Measurements from ENCODE around the gene MCC.
A peak's percentile ranks its signal among the peaks of the same experiment; 100 is the strongest.

MCC gene

DNA sequence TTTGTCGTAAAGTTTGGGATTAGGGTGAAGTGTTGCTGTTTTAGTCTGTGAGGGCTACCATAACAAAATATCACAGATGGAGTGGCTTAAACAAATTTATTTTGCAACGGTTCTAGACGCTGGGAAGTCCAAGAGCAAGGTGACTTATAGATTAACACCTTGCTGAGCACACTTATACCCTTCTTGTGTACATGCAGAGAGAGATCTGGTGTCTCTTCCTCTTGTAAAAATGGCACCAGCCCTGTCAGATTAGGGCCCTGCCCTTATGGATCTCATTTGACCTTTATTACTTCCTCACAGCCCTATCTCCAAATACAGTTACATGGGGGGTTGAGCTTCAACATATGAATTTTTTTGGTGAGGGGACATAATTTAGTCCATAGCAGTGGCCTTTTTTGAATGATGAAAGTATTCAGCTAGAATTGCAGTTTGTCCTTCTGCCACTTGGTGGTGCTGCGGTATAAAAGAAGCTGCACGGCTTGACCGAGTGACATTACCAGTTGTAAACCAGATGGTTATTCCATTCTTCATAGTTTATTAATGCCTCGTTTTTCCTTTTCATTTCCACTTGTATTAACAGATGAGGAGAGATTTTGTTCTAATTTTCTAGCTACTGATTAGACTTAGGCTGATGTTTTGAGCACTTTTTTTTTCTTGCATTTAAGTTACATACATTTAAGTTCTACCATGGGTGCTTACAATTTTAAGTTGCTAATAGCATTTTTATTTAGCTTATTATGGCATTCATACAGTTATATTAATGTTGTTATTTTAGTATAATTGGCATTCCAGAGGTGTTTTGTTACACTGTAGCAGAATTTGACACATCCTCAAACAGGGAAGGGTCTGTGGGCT is 492.3 kb downstream of the MCC start:
- peaks cover 63% of the 10 kb centered on the region for H3K36me3 ChIP-seq (ENCODE audit: insufficient read depth, low read depth, low read length)
- no peaks in the 10 kb centered on the region for H3K9me3 ChIP-seq (ENCODE audit: insufficient read depth, low read depth, low read length)
- no peak overlapping the region for H3K4me3 ChIP-seq (ENCODE audit: low read length)
- H3K27me3 ChIP-seq (ENCODE audit: insufficient read depth, low read length) = no peaks in the 10 kb centered on the region
- H3K9ac ChIP-seq (ENCODE audit: low read depth, low read length) = no peak overlapping the region
- H3K27ac ChIP-seq (ENCODE audit: low read length) = no peak overlapping the region
- H3K4me1 ChIP-seq (ENCODE audit: insufficient read depth, low read length) = peaks cover 7% of the 10 kb centered on the region

DNA sequence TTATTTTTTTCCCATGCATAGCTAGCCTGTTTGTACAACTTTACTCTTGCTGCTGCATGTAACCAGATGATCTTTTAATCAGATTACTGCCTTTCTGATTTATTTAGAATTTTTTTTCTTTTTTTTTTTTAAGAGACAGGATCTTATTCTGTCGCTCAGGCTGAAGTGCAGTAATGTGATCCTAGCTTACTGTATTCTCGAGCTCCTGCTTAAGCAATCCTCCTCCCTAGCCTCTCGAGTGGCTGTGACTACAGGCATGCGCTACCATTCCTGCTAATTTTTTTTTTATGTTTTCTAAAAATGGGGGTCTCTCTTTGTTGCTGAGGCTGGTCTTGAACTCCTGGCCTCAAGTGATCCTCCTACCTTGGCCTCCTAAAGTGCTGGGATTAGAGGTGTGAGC is 502.0 kb downstream of the MCC start:
- Histone ChIP-seq H3K27ac (ENCODE audit: low read length) (no peak overlapping the region), H3K36me3 (ENCODE audit: insufficient read depth, low read depth, low read length) (peaks cover 30% of the 10 kb centered on the region), H3K9me3 (ENCODE audit: insufficient read depth, low read depth, low read length) (no peaks in the 10 kb centered on the region), H3K4me1 (ENCODE audit: insufficient read depth, low read length) (peaks cover 24% of the 10 kb centered on the region), H3K27me3 (ENCODE audit: insufficient read depth, low read length) (no peaks in the 10 kb centered on the region), H3K4me3 (ENCODE audit: low read length) (no peak overlapping the region), H3K9ac (ENCODE audit: low read depth, low read length) (no peak overlapping the region)

DNA sequence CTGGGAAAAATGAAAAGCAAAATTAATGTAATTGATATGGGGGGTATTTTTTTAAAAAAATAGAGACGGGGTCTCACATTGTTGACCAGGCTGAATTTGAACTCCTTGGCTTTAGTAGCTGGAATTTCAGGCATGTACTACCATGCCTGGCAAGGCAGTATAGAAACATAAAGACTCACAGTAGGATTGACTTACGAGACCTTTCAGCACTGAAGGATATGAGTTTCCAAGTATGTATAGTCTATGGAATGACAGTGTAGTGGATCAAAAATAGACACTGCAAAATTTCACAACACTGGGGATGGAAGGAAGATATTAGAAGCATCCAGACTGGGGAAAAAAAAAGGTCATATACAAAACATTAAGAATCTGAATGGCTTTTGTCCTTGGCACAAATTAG is 504.9 kb downstream of the MCC start:
- peaks cover 21% of the 10 kb centered on the region for H3K36me3 ChIP-seq (ENCODE audit: insufficient read depth, low read depth, low read length)

DNA sequence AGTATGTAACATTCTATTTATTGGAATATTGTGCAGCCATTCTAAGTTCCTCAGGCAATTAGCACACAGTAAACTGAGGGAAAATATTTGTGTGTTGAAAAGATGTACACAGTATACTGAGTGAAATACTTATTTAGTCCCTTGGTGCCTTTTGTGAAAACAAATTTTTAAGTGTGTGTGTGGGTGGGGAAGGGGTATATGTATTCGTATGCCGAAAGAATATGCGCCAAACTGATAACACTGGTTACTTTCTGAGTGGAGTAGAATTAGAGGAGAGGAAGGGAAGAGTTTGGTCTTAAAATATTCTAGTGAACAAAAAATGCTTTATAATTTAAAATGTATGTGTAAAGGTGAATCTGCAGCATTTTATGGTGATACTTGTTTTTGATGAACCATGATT is 508.5 kb downstream of the MCC start:
- Histone ChIP-seq H3K4me3 (ENCODE audit: low read length) (peak overlapping the region; percentile 78), H3K36me3 (ENCODE audit: insufficient read depth, low read depth, low read length) (peaks cover 17% of the 10 kb centered on the region), H3K9me3 (ENCODE audit: insufficient read depth, low read depth, low read length) (no peaks in the 10 kb centered on the region), H3K27me3 (ENCODE audit: insufficient read depth, low read length) (no peaks in the 10 kb centered on the region), H3K27ac (ENCODE audit: low read length) (no peak overlapping the region), H3K9ac (ENCODE audit: low read depth, low read length) (peak overlapping the region; percentile 49; the same call in 1 of the 2 replicates), H3K4me1 (ENCODE audit: insufficient read depth, low read length) (peaks cover 33% of the 10 kb centered on the region)

More for the DNA sequence above, 504.9 kb downstream of the MCC start:
- Histone ChIP-seq H3K4me1 (ENCODE audit: insufficient read depth, low read length) (peaks cover 33% of the 10 kb centered on the region), H3K4me3 (ENCODE audit: low read length) (no peak overlapping the region), H3K27me3 (ENCODE audit: insufficient read depth, low read length) (no peaks in the 10 kb centered on the region), H3K9ac (ENCODE audit: low read depth, low read length) (no peak overlapping the region), H3K9me3 (ENCODE audit: insufficient read depth, low read depth, low read length) (no peaks in the 10 kb centered on the region), H3K27ac (ENCODE audit: low read length) (no peak overlapping the region)

DNA sequence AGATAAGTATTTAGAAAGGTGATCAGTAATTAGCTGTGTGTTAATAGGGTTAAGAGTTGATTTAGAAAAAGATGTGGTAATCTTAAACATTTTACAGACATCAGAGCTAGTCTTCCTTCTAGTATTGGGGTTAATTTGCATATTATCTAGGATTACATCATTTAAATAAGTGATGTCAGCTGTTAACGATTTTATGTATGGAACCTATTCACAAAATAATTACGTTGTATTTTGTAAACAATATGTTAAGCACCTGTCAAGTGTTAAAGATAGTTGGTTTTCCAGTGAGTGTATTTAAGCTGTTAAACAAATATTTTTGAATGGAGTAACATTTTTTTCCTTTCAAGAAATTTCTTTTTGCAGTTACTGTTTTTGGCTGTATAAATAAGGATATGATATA is 509.4 kb downstream of the MCC start:
- H3K36me3 ChIP-seq (ENCODE audit: insufficient read depth, low read depth, low read length) = peaks cover 12% of the 10 kb centered on the region; the same call in 1 of the 2 replicates
- H3K27me3 ChIP-seq (ENCODE audit: insufficient read depth, low read length) = no peaks in the 10 kb centered on the region
- H3K4me3 ChIP-seq (ENCODE audit: low read length) = peak overlapping the region; percentile 78
- no peaks in the 10 kb centered on the region for H3K9me3 ChIP-seq (ENCODE audit: insufficient read depth, low read depth, low read length)
- no peak overlapping the region for H3K27ac ChIP-seq (ENCODE audit: low read length)
- H3K9ac ChIP-seq (ENCODE audit: low read depth, low read length) = peak overlapping the region; percentile 81; the same call in 1 of the 2 replicates
- peaks cover 27% of the 10 kb centered on the region for H3K4me1 ChIP-seq (ENCODE audit: insufficient read depth, low read length)

DNA sequence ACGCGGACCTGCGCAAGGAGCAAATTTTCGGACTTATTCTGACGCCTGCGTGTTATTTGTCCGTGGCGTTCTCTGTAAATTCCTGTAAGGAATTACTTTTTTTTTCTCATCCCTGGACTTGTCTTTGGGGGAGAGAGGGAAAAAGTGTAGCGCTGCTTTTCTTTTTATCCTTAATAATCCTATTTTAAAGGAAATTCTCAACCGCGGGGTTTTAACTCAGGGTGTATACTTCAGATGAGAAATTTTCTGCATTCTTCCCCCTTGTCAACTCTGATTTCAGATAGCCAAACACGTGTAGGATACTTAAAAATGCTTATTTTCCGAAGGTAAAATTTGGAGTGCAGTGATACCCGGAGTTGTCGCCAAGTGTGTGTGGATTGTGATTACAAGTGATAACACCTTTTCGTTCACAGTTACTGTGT is 510.8 kb downstream of the MCC start:
- H3K9ac ChIP-seq (ENCODE audit: low read depth, low read length) = peak overlapping the region; percentile 81
- H3K4me1 ChIP-seq (ENCODE audit: insufficient read depth, low read length) = peaks cover 14% of the 10 kb centered on the region
- peaks cover 11% of the 10 kb centered on the region; the same call in 1 of the 2 replicates for H3K36me3 ChIP-seq (ENCODE audit: insufficient read depth, low read depth, low read length)
- H3K27ac ChIP-seq (ENCODE audit: low read length) = peak overlapping the region; percentile 68
- H3K4me3 ChIP-seq (ENCODE audit: low read length) = peak overlapping the region; percentile 78
- no peaks in the 10 kb centered on the region for H3K27me3 ChIP-seq (ENCODE audit: insufficient read depth, low read length)
- no peaks in the 10 kb centered on the region for H3K9me3 ChIP-seq (ENCODE audit: insufficient read depth, low read depth, low read length)

DNA sequence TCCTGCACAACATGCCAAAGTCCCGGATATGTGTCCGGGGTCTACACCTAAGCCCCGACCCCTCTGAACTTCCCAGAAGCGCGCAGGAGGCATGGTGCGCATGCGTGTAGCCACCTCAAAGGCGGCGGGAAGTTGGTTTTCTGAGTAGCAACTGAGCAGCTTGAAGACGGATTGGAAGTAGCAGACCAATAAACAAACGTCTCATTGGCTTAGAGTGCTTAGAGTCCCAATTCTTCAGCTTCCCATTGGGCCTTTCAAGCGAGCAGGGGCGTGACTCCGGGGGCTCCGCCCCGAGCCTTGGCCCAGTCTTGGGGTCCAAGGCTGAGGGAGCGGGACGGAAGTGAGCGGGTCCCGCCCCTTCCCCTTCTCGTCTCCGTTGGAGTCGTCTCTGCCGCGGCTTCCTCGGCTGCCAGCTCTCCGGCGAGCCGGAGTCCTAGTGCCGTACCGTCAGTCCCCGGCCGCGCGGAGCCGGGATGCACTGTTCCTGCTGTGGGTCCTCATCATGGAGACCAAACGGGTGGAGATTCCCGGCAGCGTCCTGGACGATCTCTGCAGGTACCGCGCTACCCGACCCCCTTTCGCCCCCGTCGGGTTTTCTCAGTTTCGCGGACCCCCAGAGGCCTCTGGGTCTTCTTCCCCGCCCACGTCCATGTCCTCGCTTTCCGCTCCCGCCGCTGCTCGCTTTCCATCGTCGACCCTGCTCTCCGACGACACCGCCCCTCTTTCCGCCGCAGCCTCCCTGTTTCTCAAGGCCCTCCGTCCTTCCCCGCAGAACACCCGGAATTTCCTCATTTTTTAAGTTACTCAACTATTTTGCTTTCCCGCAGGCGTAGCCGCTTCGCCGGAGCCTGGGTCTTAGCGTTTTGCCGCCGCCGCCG is 511.6 kb downstream of the MCC start, which contains the start of gene DCP2:
Gene DCP2, plus strand, starts transcription at position 367 of the 878 bp plus-strand sequence. Its CDS starts 136 bp downstream, at position 503.
- peak within 1 kb of the TSS; percentile 89 for H3K27ac ChIP-seq (ENCODE audit: low read length)
- H3K4me3 ChIP-seq (ENCODE audit: low read length) = peak within 1 kb of the TSS; percentile 78

DNA sequence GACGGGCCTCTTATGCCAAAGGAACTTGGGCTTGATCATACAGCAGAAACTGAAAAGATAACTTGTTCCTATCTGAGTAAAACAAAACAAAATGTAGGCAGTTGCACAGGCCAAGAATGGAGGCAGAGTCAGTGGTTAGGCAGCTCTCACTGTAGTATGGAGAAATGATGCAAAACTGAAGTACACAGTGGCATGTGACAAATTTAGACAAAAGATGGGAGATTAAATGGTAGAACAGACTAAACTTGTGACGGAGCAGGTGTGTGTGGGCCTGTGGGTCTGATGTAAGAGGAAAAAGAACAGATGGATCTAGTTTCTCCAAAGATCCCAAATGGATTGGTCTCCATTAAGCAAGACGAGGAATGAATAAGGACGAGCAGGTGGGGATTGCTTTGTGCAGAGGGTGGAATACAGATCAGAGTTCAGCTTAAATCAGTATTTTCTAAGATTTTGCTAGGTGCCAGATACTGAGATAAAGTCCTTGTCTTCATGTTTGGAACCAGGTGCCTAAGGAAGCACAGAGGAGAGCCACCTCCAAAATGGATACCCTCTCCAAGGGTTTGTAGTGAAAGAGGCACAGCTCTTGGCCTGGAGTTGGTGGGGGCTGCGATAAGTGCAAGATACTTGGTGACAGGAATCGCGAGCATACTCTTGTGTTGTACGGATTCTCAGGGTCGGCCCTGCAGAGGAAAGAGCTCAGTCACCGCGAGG is 512.4 kb downstream of the MCC start:
- no peaks in the 10 kb centered on the region for H3K27me3 ChIP-seq (ENCODE audit: insufficient read depth, low read length)
- peak overlapping the region; percentile 78 for H3K4me3 ChIP-seq (ENCODE audit: low read length)
- H3K9me3 ChIP-seq (ENCODE audit: insufficient read depth, low read depth, low read length) = no peaks in the 10 kb centered on the region
- peak overlapping the region; percentile 87; the same call in 1 of the 2 replicates for H3K9ac ChIP-seq (ENCODE audit: low read depth, low read length)
- peaks cover 9% of the 10 kb centered on the region; the same call in 1 of the 2 replicates for H3K4me1 ChIP-seq (ENCODE audit: insufficient read depth, low read length)
- H3K27ac ChIP-seq (ENCODE audit: low read length) = peak overlapping the region; percentile 89
- peaks cover 3% of the 10 kb centered on the region; the same call in 1 of the 2 replicates for H3K36me3 ChIP-seq (ENCODE audit: insufficient read depth, low read depth, low read length)

More for the DNA sequence above, 511.6 kb downstream of the MCC start, which contains the start of gene DCP2:
- H3K4me1 ChIP-seq (ENCODE audit: insufficient read depth, low read length) = peaks cover 9% of the 10 kb centered on the region; the same call in 1 of the 2 replicates
- peak within 1 kb of the TSS; percentile 87 for H3K9ac ChIP-seq (ENCODE audit: low read depth, low read length)
- H3K36me3 ChIP-seq (ENCODE audit: insufficient read depth, low read depth, low read length) = peaks cover 11% of the 10 kb centered on the region; the same call in 1 of the 2 replicates
- no peaks in the 10 kb centered on the region for H3K27me3 ChIP-seq (ENCODE audit: insufficient read depth, low read length)
- H3K9me3 ChIP-seq (ENCODE audit: insufficient read depth, low read depth, low read length) = no peaks in the 10 kb centered on the region

DNA sequence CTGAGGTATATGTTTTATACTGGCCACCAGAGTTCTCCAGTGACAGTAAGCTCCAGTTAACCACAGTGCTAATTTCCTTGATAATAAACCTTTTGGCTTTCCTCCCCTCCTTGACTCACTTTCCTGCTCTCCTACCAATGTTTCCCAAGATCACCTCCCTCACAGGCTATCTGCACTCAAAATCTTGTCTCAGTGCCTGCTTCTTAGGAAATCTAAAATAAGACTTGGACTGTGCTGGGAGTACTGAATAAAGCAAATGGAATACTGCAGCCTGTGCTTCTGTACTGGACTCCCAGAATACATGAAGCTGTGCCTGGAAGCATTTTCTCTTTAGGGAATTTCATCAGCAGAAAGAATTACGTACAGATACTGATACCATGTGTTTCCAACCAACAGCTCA is 513.4 kb downstream of the MCC start:
- H3K4me3 ChIP-seq (ENCODE audit: low read length) = no peak overlapping the region
- no peaks in the 10 kb centered on the region for H3K9me3 ChIP-seq (ENCODE audit: insufficient read depth, low read depth, low read length)
- H3K27ac ChIP-seq (ENCODE audit: low read length) = no peak overlapping the region
- H3K36me3 ChIP-seq (ENCODE audit: insufficient read depth, low read depth, low read length) = no peaks in the 10 kb centered on the region
- H3K9ac ChIP-seq (ENCODE audit: low read depth, low read length) = no peak overlapping the region
- peaks cover 9% of the 10 kb centered on the region; the same call in 1 of the 2 replicates for H3K4me1 ChIP-seq (ENCODE audit: insufficient read depth, low read length)
- no peaks in the 10 kb centered on the region for H3K27me3 ChIP-seq (ENCODE audit: insufficient read depth, low read length)

DNA sequence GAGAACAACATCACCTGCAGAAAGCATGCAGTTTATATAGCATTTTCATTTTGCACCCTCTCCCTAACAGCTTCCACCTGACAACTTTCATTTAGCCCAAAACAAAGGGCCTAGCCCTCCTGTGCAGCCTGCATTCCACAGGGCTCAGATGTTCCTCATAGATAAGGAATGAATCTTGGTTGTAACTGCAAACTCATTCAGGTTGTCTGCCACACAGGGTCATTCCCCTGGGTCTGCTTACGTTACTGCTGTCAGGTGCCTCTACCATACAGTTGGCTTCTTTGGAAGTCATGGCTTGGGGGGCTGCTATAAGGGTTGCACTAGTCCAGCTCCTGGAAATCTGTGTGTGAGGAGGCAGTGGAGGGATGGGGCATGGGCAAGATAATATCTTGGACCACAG is 514.3 kb downstream of the MCC start:
- H3K9me3 ChIP-seq (ENCODE audit: insufficient read depth, low read depth, low read length) = no peaks in the 10 kb centered on the region
- no peak overlapping the region for H3K9ac ChIP-seq (ENCODE audit: low read depth, low read length)
- H3K4me3 ChIP-seq (ENCODE audit: low read length) = no peak overlapping the region
- H3K27me3 ChIP-seq (ENCODE audit: insufficient read depth, low read length) = no peaks in the 10 kb centered on the region
- no peak overlapping the region for H3K27ac ChIP-seq (ENCODE audit: low read length)
- peaks cover 9% of the 10 kb centered on the region; the same call in 1 of the 2 replicates for H3K4me1 ChIP-seq (ENCODE audit: insufficient read depth, low read length)
- no peaks in the 10 kb centered on the region for H3K36me3 ChIP-seq (ENCODE audit: insufficient read depth, low read depth, low read length)

DNA sequence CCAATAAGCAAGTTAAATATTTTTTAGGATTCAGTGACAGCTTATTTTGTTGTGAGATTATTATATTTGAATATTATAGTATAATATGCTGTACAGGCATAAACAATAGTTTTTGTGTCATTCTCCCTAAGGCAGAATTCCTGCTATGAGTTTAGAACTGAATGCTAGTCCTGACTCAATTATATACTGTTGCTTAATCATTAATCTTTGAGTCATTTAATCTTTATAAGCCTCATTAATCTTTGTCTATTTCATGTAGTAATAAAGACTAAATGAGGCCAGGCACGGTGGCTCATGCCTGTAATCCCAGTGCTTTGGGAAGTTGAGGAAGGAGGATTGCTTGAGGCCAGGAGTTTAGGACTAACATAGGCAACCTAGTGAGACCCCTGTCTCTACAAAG is 515.2 kb downstream of the MCC start:
- Histone ChIP-seq H3K36me3 (ENCODE audit: insufficient read depth, low read depth, low read length) (no peaks in the 10 kb centered on the region), H3K9me3 (ENCODE audit: insufficient read depth, low read depth, low read length) (no peaks in the 10 kb centered on the region), H3K9ac (ENCODE audit: low read depth, low read length) (no peak overlapping the region), H3K27ac (ENCODE audit: low read length) (no peak overlapping the region), H3K27me3 (ENCODE audit: insufficient read depth, low read length) (no peaks in the 10 kb centered on the region), H3K4me1 (ENCODE audit: insufficient read depth, low read length) (peaks cover 11% of the 10 kb centered on the region; the same call in 1 of the 2 replicates), H3K4me3 (ENCODE audit: low read length) (no peak overlapping the region)
